Endodermal cell (in vitro differentiated cells): Measurements from ENCODE around the gene RNF150. TPM values are rescaled to one million over a fixed set of nuclear protein-coding genes. Genes with fewer than 3 reads are reported as not detected.

Source experiments
- DNase-seq: peaks from one replicate; pipeline ENCODE4 v3.0.0-alpha.2; 2017
- H3K27ac ChIP-seq: 2 replicates; pipeline ENCODE4 v1.5.1; 2013; ENCODE audit warnings: mild to moderate bottlenecking, low read depth, low read length, moderate library complexity
- H3K27me3 ChIP-seq: 2 replicates; pipeline ENCODE4 v1.6.1; 2013; ENCODE audit warnings: mild to moderate bottlenecking, low read length, moderate library complexity; ENCODE audit not compliant: insufficient read depth, control insufficient read depth, poor library complexity, severe bottlenecking
- H3K36me3 ChIP-seq: 2 replicates; pipeline ENCODE4 v1.7.0; 2013; ENCODE audit warnings: mild to moderate bottlenecking, low read length, moderate library complexity; ENCODE audit not compliant: control insufficient read depth, insufficient read depth
- H3K4me1 ChIP-seq: one replicate; pipeline ENCODE4 v1.7.0; 2013; ENCODE audit warnings: low read length; ENCODE audit not compliant: control insufficient read depth, insufficient read depth
- H3K4me3 ChIP-seq: 2 replicates; pipeline ENCODE4 v1.5.1; 2013; ENCODE audit warnings: mild to moderate bottlenecking, low read length, moderate library complexity
- H3K9ac ChIP-seq: 2 replicates; pipeline ENCODE4 v1.6.1; 2013; ENCODE audit warnings: mild to moderate bottlenecking, low read length, moderate library complexity; ENCODE audit not compliant: poor library complexity, severe bottlenecking; ENCODE audit errors: extremely low read depth
- H3K9me3 ChIP-seq: 2 replicates; pipeline ENCODE4 v1.6.1; 2013; ENCODE audit warnings: mild to moderate bottlenecking, low read length, moderate library complexity; ENCODE audit not compliant: control insufficient read depth
- H3K27ac Mint-ChIP-seq: 2 replicates; pipeline ENCODE4 v1.8.0; 2020; ENCODE audit warnings: mixed read lengths
- H3K27me3 Mint-ChIP-seq: 2 replicates; pipeline ENCODE4 v1.8.0; 2021; ENCODE audit warnings: mild to moderate bottlenecking, mixed read lengths; ENCODE audit not compliant: insufficient read depth
- H3K36me3 Mint-ChIP-seq: 2 replicates; pipeline ENCODE4 v1.8.0; 2020; ENCODE audit warnings: low read depth, mixed read lengths
- H3K4me1 Mint-ChIP-seq: 2 replicates; pipeline ENCODE4 v1.8.0; 2020; ENCODE audit warnings: mixed read lengths
- H3K4me3 Mint-ChIP-seq: 2 replicates; pipeline ENCODE4 v1.8.0; 2020; ENCODE audit warnings: mild to moderate bottlenecking, moderate library complexity, mixed read lengths
- H3K9me3 Mint-ChIP-seq: 2 replicates; pipeline ENCODE4 v1.8.0; 2020; ENCODE audit warnings: mild to moderate bottlenecking, mixed read lengths
- WGBS, 2 experiments: methylation state at CpG; one replicate each; pipeline versions ENCODE4 v1.1.5 to v1.1.7; 2013; ENCODE audit warnings: missing lambda C conversion rate in 2 of 2, mixed read lengths in 1 of 2; ENCODE audit not compliant: insufficient coverage in 1 of 2, insufficient read length in 1 of 2; 5-methylcytosine and 5-hydroxymethylcytosine counted together
- total RNA-seq, 2 donors: library from RNA; stranded (reverse); fragmentation: NEBNext Ultra II Directional in 1 of 2; extraction: Animal tissue kit (Norgen Biotek cat#: 25700) in 1 of 2; gene quantifications; 2 replicates in 1 of 2; 3 replicates in 1 of 2; pipeline ENCODE4 v1.2.1, GENCODE V29; 2021
- TF ChIP-seq, protein P1 (sequence below): fragments of 200-600 bp; sonication (generic); conservative IDR thresholded peaks from 2 replicates; pipeline ENCODE4 v1.5.0; 2021; ENCODE audit warnings: antibody characterized with exemption, mild to moderate bottlenecking

The RNF150 gene
- total RNA-seq, 2 donors from 2014 or later: 8.2 to 10.4 TPM

- peaks cover 2% of the 10 kb centered on the region for H3K4me1 Mint-ChIP-seq
- Histone ChIP-seq H3K4me1 (no peaks in the 10 kb centered on the region), H3K27me3 (peaks cover 17% of the 10 kb centered on the region), H3K9ac (no peak overlapping the region), H3K27ac (no peak overlapping the region), H3K36me3 (no peaks in the 10 kb centered on the region), H3K9me3 (no peaks in the 10 kb centered on the region), H3K4me3 (no peak overlapping the region)
- H3K27me3 Mint-ChIP-seq: peaks cover 10% of the 10 kb centered on the region
- WGBS, 2 experiments: 86 to 100% methylated on average over 1 to 3 of the region's 3 CpGs
- no peak overlapping the region for H3K4me3 Mint-ChIP-seq
- H3K36me3 Mint-ChIP-seq: no peaks in the 10 kb centered on the region
- H3K9me3 Mint-ChIP-seq: no peaks in the 10 kb centered on the region
- no peak for DNase-seq
- H3K27ac Mint-ChIP-seq: no peak overlapping the region
- TF ChIP-seq, protein P1, sequence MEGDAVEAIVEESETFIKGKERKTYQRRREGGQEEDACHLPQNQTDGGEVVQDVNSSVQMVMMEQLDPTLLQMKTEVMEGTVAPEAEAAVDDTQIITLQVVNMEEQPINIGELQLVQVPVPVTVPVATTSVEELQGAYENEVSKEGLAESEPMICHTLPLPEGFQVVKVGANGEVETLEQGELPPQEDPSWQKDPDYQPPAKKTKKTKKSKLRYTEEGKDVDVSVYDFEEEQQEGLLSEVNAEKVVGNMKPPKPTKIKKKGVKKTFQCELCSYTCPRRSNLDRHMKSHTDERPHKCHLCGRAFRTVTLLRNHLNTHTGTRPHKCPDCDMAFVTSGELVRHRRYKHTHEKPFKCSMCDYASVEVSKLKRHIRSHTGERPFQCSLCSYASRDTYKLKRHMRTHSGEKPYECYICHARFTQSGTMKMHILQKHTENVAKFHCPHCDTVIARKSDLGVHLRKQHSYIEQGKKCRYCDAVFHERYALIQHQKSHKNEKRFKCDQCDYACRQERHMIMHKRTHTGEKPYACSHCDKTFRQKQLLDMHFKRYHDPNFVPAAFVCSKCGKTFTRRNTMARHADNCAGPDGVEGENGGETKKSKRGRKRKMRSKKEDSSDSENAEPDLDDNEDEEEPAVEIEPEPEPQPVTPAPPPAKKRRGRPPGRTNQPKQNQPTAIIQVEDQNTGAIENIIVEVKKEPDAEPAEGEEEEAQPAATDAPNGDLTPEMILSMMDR: no peak
Measured at GRCh38 chr4:141140391-141141200, 7.3 kb upstream of the RNF150 start.

DNA sequence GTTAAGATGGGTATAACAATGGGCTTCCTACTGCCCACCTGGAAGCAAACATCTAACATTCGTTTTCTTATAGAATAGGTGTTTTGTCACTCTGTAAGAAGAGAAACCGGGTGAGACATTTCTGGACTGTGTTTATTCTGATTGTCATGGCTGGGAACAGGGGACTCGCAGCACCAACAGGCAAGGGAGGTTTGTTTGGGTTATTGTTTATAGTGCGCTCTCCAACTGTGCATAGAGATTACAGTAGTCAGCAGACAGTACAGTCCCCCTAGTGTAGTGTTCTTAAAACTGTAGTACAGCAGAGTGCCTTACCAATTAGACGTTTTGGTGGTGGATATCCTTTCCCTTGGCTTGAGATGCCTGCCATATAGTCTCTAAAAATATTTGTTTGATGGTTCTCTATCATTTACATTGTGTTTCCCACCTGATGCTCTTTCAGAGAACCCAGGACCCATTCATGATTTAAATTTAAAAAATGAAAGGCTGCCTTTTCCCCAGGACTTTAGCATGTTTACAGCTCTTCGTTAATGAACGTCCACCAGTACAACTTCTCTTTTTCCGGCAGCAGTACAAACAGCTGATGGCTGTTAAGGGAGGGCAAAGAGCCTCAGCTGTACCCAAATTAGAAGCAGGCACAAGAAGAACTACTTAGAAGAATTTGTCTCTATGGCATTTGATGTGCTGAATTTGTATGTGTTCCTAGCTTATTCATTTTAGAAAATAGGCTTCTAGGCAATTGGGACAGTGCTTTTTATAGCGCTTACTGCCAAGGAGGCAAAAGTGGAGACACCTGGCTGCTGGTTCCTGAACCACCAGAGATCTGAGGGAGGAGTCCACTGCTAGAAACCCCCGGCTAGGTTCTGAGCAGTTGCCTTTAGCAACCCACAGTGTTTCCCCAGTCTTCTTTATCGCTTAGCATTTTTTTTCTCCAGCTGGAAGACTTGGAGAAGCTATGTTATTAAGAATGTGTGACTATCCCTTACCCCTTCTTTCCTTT, 1.0 kb upstream of the RNF150 start:
- H3K36me3 ChIP-seq: no peaks in the 10 kb centered on the region
- H3K4me1 ChIP-seq: peaks cover 7% of the 10 kb centered on the region
- Mint-ChIP-seq H3K9me3 (no peaks in the 10 kb centered on the region), H3K4me3 (peak overlapping the region; percentile 83), H3K36me3 (no peaks in the 10 kb centered on the region), H3K27me3 (peaks cover 28% of the 10 kb centered on the region), H3K4me1 (peaks cover 20% of the 10 kb centered on the region), H3K27ac (no peak overlapping the region)
- 82 to 83% methylated on average over 6 to 10 of the region's 11 CpGs for WGBS, 2 experiments
- peaks cover 40% of the 10 kb centered on the region for H3K27me3 ChIP-seq
- no peak for DNase-seq
- TF ChIP-seq, protein P1: no peak
- no peak overlapping the region for H3K27ac ChIP-seq
- H3K9me3 ChIP-seq: no peaks in the 10 kb centered on the region
- H3K9ac ChIP-seq: no peak overlapping the region
- peak overlapping the region; percentile 88 for H3K4me3 ChIP-seq

- WGBS, 2 experiments: 0% methylated on average over 42 of the region's 42 CpGs; no CpG with 5 or more reads in 1 of the 2 experiments
- peak overlapping the region; percentile 82 for H3K9ac ChIP-seq
- Mint-ChIP-seq H3K27ac (no peak overlapping the region), H3K4me3 (peak overlapping the region; percentile 83), H3K27me3 (peaks cover 28% of the 10 kb centered on the region), H3K9me3 (no peaks in the 10 kb centered on the region), H3K36me3 (no peaks in the 10 kb centered on the region), H3K4me1 (peaks cover 20% of the 10 kb centered on the region)
- peaks cover 7% of the 10 kb centered on the region for H3K4me1 ChIP-seq
- H3K36me3 ChIP-seq: no peaks in the 10 kb centered on the region
- TF ChIP-seq, protein P1: no peak
- H3K4me3 ChIP-seq: peak overlapping the region; percentile 88
- H3K9me3 ChIP-seq: no peaks in the 10 kb centered on the region
- peak overlapping the region; percentile 16 for H3K27ac ChIP-seq
- H3K27me3 ChIP-seq: peaks cover 39% of the 10 kb centered on the region
- peak; percentile 84 for DNase-seq
Measured at GRCh38 chr4:141132709-141133145, 542 bp downstream of the RNF150 start.
